Activated T-cell treated with anti-CD3 and anti-CD28 coated beads, Interleukin-2, amount 50 U/mL, for 24 hours (primary cell): ENCODE results near the gene P3H3.

Experiments used
- DNase-seq: peaks from one replicate; pipeline ENCODE4 v3.0.0-alpha.2; 2020
- H3K27ac Mint-ChIP-seq: 2 replicates; pipeline ENCODE4 v1.8.0; 2020; ENCODE audit warnings: mild to moderate bottlenecking, mixed read lengths
- H3K27me3 Mint-ChIP-seq: 2 replicates; pipeline ENCODE4 v1.8.0; 2020; ENCODE audit warnings: mixed read lengths
- H3K36me3 Mint-ChIP-seq: 2 replicates; pipeline ENCODE4 v1.8.0; 2020; ENCODE audit warnings: low read depth, mixed read lengths
- H3K4me1 Mint-ChIP-seq: 2 replicates; pipeline ENCODE4 v1.8.0; 2020; ENCODE audit warnings: low read depth, mixed read lengths
- H3K4me3 Mint-ChIP-seq: 2 replicates; pipeline ENCODE4 v1.8.0; 2020; ENCODE audit warnings: mild to moderate bottlenecking, moderate library complexity, mixed read lengths
- H3K9me3 Mint-ChIP-seq: 2 replicates; pipeline ENCODE4 v1.8.0; 2020; ENCODE audit warnings: mixed read lengths

The P3H3 gene

DNA sequence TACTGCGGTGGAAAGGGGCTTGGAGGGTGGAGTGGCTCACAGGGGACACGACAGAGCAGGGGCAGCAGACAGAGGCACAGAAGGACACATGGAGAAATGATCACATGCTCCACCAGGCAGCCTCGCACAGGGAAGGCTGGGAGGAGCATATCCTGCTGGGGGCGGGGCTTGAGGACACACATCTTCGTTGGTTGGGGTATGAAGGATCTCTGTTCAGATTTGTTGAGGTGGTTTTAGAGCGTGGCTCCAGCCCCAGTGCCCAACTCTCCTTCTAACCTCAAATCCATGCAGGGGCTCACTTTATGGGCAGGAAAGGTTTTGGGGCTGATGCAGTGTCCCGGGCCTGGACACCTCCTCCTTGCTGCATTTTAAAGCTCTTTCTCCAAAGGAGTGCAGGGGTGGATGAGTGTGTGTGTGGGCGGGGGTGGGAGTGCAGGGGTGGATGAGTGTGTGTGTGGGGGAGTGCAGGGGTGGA is 733 bp upstream of the P3H3 start:
- peak; percentile 71 for DNase-seq
- H3K36me3 Mint-ChIP-seq = no peaks in the 10 kb centered on the region
- peak overlapping the region; percentile 39 for H3K4me3 Mint-ChIP-seq
- peak overlapping the region; percentile 2 for H3K27ac Mint-ChIP-seq
- peaks cover 70% of the 10 kb centered on the region for H3K27me3 Mint-ChIP-seq
- H3K4me1 Mint-ChIP-seq = peaks cover 23% of the 10 kb centered on the region
- H3K9me3 Mint-ChIP-seq = no peaks in the 10 kb centered on the region

DNA sequence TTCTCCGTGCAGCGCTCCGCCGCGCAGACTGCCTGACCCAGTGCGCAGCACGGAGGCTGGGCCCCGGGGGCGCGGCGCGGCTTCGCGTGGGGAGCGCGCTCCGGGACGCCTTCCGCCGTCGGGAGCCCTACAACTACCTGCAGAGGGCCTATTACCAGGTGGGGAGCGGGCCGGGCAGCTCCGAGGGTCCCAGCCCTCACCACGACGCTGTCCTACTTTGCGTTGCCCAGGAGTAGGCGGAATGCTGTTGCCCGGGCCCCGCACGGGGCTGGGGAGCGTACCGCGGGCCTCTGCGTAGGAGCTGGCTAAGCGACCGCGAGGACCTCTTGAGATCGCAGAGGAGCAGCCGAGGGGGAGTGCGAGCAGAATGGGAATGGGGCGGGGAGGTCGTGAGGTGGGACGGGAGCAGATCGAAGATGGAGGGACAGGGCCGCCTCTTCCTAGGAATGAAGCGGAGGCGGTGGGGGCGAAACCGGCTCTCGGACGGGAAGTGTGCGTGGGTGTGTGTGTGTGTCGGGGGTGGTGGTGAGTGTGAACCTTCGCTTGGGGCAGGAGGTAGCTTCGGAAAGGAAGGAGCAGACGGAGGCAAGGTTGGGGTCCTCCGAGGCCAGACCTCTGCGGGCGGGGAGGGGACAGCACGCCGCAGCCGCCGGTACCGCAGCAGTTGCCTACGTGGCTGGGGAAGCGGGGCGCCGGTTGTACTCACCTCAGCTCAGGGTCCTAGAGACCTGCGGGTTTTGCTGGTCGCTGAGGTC is 751 bp downstream of the P3H3 start:
- Mint-ChIP-seq H3K27ac (peak overlapping the region; percentile 57), H3K9me3 (no peaks in the 10 kb centered on the region), H3K4me1 (peaks cover 23% of the 10 kb centered on the region), H3K36me3 (no peaks in the 10 kb centered on the region), H3K4me3 (peak overlapping the region; percentile 78), H3K27me3 (peaks cover 56% of the 10 kb centered on the region)
- DNase-seq = peak; percentile 73

DNA sequence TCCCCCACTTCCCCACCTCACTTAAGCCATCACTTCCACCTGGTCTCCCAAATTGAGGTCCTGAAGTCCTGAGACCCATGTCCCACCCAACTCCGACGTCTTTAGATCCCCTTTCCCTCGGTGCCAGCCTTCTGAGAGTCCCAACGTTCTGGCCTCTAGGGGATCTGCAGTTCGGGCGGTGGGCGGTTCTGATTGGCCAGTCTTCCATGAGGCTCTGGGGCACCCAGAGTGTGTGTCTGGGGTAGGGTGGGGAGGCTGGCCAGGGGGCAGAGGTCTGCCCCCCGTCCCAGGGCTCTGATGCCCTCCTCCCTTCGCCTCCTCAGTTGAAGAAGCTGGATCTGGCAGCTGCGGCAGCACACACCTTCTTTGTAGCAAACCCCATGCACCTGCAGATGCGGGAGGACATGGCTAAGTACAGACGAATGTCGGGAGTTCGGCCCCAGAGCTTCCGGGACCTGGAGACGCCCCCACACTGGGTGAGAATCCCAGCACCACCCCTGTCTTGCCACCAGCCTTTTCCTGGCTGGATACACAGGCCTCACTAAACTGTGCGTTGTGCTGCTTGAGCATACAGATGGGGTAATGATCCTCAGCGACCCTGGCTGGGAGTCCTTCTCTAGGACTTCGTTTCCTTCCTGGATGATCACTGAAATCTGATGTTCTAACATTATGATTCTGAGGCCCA is 1.5 kb downstream of the P3H3 start:
- H3K4me1 Mint-ChIP-seq = peaks cover 27% of the 10 kb centered on the region
- no peak for DNase-seq
- H3K27me3 Mint-ChIP-seq = peaks cover 51% of the 10 kb centered on the region
- H3K9me3 Mint-ChIP-seq = no peaks in the 10 kb centered on the region
- H3K27ac Mint-ChIP-seq = no peak overlapping the region
- no peaks in the 10 kb centered on the region for H3K36me3 Mint-ChIP-seq
- H3K4me3 Mint-ChIP-seq = peak overlapping the region; percentile 78

DNA sequence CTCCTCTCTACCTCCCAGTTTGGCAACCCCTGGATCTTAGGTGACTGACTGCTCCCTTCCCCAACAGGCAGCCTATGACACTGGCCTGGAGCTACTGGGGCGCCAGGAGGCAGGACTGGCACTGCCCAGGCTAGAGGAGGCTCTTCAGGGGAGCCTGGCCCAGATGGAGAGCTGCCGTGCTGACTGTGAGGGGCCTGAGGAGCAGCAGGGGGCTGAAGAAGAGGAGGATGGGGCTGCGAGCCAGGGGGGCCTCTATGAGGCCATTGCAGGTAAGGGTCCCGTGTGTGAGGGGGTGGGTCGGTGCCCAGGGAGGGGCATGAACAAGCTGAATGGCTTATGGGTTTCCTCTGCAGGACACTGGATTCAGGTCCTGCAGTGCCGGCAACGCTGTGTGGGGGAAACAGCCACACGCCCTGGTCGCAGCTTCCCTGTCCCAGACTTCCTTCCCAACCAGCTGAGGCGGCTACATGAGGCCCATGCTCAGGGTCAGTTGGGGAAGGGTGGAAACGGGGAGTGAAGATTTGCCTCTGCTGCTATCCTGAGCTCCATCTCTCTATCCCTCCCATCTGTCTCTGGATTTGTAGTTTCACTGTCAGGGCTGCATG is 2.2 kb downstream of the P3H3 start:
- Mint-ChIP-seq H3K27me3 (peaks cover 44% of the 10 kb centered on the region), H3K4me1 (peaks cover 27% of the 10 kb centered on the region), H3K9me3 (no peaks in the 10 kb centered on the region), H3K36me3 (no peaks in the 10 kb centered on the region), H3K4me3 (no peak overlapping the region), H3K27ac (no peak overlapping the region)
- no peak for DNase-seq

DNA sequence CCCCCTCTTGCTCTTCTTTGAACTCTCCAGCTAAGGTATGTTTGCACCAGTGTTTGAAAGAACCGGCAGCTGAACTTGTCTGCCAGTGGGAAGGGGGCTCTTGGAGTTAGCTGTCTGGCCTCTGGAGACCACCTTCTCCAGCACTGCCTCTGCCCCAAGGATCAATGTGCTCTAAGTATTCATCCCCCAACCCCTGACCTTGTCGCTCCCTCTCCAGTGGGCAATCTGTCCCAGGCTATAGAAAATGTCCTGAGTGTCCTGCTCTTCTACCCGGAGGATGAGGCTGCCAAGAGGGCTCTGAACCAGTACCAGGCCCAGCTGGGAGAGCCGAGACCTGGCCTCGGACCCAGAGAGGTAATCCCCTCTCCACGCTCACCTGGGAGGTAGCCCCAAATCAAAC is 2.8 kb downstream of the P3H3 start:
- no peak for DNase-seq
- Mint-ChIP-seq H3K4me1 (peaks cover 27% of the 10 kb centered on the region), H3K36me3 (no peaks in the 10 kb centered on the region), H3K27ac (no peak overlapping the region), H3K9me3 (no peaks in the 10 kb centered on the region), H3K4me3 (no peak overlapping the region), H3K27me3 (peaks cover 40% of the 10 kb centered on the region)

DNA sequence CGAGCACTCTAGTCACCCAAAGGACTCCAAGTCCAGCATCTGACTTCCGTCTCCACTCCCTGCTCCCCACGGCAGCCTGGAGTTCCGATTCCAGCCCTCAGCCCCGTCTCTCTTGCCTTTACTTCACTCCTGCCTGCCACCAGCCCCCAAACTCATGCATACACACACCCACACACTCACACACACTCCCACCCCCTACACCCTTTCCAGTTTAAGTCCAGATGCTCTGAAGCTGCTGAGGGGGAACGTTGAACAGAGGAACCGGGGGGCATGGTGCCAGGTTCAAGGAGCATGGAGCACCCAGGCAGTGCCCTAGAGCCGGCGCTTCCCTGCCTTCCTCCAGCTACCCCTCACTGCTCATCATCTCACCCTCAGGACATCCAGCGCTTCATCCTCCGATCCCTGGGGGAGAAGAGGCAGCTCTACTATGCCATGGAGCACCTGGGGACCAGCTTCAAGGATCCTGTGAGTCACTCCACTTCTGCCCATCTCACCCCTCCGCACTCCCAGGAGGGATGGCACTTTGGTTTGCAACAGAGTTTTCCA is 3.3 kb downstream of the P3H3 start:
- H3K27me3 Mint-ChIP-seq = peaks cover 35% of the 10 kb centered on the region
- H3K9me3 Mint-ChIP-seq = no peaks in the 10 kb centered on the region
- no peak for DNase-seq
- H3K36me3 Mint-ChIP-seq = no peaks in the 10 kb centered on the region
- peaks cover 27% of the 10 kb centered on the region for H3K4me1 Mint-ChIP-seq
- H3K27ac Mint-ChIP-seq = no peak overlapping the region
- no peak overlapping the region for H3K4me3 Mint-ChIP-seq

DNA sequence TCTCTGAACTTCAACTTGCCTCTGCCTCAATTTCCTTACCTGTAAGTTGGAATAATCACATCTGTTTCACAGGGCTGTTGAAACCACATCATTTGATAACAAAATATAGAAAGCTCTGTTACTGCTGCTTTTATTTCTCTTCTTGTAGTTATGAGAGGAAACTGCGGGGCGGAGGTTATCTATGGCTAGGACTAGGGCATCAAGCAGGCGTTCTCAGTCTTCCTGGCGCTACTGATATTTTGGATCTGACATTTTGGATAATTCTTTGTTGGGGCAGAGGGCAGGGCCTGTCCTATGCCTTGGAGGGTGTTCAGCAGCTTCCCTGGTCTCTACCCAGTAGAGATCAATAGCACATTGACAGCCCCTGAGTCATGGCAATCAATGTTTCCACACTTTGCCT is 3.9 kb downstream of the P3H3 start:
- DNase-seq = no peak
- Mint-ChIP-seq H3K4me3 (no peak overlapping the region), H3K36me3 (no peaks in the 10 kb centered on the region), H3K9me3 (no peaks in the 10 kb centered on the region), H3K27me3 (peaks cover 28% of the 10 kb centered on the region), H3K27ac (no peak overlapping the region), H3K4me1 (peaks cover 27% of the 10 kb centered on the region)

DNA sequence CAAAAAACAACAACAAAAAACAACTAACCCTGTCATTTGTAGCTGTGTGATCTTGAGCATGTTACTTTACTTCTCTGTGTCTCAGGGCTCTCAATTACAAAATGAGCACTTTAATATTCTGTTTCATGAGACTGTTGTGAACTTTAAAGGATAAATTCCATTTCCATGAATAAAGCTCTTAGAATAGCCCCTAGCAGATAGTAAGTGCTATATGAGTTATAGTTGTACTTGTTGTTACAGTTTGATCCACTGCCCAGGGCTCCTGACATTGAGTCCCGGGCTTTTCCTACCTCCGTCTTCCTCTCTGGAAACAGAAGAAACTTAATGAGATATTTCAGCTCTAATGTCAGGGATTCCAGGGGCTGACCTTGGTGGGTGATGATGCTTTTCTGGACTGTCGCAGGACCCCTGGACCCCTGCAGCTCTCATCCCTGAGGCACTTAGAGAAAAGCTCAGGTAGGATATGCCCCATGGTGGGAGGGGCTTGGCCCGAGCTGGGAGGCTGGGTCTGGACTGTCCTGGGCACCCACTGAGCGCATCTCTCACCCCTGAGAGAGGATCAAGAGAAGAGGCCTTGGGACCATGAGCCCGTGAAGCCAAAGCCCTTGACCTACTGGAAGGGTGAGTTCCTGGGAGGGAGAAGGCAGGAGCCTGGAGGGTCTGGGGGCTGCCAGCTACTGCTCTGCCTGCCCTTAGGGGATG is 5.1 kb downstream of the P3H3 start:
- H3K36me3 Mint-ChIP-seq = no peaks in the 10 kb centered on the region
- H3K4me3 Mint-ChIP-seq = no peak overlapping the region
- no peak overlapping the region for H3K27ac Mint-ChIP-seq
- H3K4me1 Mint-ChIP-seq = peaks cover 19% of the 10 kb centered on the region
- DNase-seq = no peak
- H3K9me3 Mint-ChIP-seq = no peaks in the 10 kb centered on the region
- H3K27me3 Mint-ChIP-seq = peaks cover 20% of the 10 kb centered on the region

DNA sequence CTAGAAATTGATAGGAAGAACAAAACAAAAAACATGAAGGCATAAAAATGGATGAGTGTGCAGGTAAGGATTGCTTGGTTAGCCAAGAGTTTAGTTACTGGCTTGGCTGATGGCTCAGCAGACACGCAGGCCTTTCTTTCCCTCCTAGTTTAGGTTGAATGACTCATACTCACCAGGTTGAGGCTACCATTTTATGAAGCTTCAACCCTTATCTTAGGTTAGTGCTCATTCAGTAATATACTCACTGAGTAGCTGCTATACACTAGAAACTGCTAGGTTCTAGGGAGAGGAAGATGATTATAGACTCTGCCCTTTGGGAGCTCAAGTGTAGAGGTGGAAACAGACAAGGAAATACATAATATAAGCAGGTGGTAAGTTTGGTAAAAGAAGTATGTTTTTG is 6.0 kb downstream of the P3H3 start:
- H3K36me3 Mint-ChIP-seq = no peaks in the 10 kb centered on the region
- H3K4me3 Mint-ChIP-seq = no peak overlapping the region
- DNase-seq = no peak
- no peaks in the 10 kb centered on the region for H3K9me3 Mint-ChIP-seq
- peaks cover 14% of the 10 kb centered on the region for H3K4me1 Mint-ChIP-seq
- peaks cover 15% of the 10 kb centered on the region for H3K27me3 Mint-ChIP-seq
- no peak overlapping the region for H3K27ac Mint-ChIP-seq

DNA sequence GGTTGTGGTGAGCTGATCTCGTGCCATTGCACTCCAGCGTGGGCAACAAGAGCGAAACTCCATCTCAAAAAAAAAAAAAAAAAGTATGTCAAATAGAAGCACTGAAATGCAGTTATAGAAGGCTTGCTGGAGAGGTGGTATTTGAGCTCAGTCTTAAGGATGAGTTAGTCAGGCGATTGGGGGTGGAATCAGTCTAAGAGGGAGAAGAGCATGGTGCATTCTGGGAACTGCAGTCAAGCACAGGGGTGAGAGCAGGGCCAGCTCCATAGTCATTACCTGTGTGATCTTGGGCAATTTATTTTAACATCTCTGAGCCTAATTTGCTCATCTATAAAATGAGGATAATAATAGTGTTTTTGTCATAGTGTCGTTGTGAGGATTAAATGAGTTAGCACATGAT is 6.7 kb downstream of the P3H3 start:
- peaks cover 9% of the 10 kb centered on the region for H3K4me1 Mint-ChIP-seq
- no peaks in the 10 kb centered on the region for H3K36me3 Mint-ChIP-seq

DNA sequence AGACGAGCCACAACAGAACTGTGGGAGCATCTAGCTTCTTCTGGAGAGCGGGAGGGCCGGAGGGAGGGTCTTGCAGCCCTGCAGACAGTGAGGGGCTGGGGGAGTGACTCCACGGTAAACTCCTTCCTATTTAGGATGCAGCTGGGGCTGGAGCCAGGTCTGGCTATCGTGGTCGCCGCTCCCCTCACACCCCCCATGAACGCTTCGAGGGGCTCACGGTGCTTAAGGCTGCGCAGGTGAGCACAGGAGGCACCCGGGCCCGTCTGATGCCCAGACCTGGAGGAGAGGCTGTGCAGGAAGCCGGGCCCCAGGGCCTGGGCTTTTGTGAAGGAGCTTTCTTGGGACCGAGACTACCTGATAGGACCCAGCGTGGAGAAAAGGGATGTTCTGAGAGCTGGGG is 8.6 kb downstream of the P3H3 start:
- no peak overlapping the region for H3K4me3 Mint-ChIP-seq
- no peaks in the 10 kb centered on the region for H3K36me3 Mint-ChIP-seq
- DNase-seq = no peak
- no peaks in the 10 kb centered on the region for H3K9me3 Mint-ChIP-seq
- H3K27ac Mint-ChIP-seq = no peak overlapping the region
- H3K27me3 Mint-ChIP-seq = no peaks in the 10 kb centered on the region
- H3K4me1 Mint-ChIP-seq = peaks cover 9% of the 10 kb centered on the region

More for the DNA sequence above, 6.7 kb downstream of the P3H3 start:
- Mint-ChIP-seq H3K27me3 (peaks cover 10% of the 10 kb centered on the region), H3K27ac (no peak overlapping the region), H3K9me3 (no peaks in the 10 kb centered on the region), H3K4me3 (no peak overlapping the region)
- DNase-seq = no peak

DNA sequence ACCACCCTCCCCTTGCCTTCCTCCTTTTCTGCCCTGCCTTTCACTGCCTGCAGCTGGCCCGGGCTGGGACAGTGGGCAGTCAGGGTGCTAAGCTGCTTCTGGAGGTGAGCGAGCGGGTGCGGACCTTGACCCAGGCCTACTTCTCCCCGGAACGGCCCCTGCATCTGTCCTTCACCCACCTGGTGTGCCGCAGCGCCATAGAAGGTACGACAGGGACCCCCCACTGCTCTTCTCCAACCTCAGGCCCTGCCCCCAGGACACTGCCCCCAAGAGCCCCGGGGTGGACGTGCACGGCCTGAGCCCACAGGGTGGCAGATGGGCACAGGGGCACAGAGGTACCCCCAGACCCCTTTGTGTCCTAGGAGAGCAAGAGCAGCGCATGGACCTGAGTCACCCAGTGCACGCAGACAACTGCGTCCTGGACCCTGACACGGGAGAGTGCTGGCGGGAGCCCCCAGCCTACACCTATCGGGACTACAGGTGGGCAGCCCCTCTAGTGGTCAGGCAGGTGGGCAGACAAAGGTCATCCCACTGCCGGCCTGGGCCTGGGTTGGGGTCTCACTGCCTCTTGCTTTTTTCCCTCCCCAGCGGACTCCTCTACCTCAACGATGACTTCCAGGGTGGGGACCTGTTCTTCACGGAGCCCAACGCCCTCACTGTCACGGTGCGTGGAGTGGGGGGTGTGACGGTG is 9.3 kb downstream of the P3H3 start:
- H3K27ac Mint-ChIP-seq = no peak overlapping the region
- no peak overlapping the region for H3K4me3 Mint-ChIP-seq
- no peaks in the 10 kb centered on the region for H3K27me3 Mint-ChIP-seq
- H3K9me3 Mint-ChIP-seq = no peaks in the 10 kb centered on the region
- H3K4me1 Mint-ChIP-seq = peaks cover 9% of the 10 kb centered on the region
- no peaks in the 10 kb centered on the region for H3K36me3 Mint-ChIP-seq
- no peak for DNase-seq

DNA sequence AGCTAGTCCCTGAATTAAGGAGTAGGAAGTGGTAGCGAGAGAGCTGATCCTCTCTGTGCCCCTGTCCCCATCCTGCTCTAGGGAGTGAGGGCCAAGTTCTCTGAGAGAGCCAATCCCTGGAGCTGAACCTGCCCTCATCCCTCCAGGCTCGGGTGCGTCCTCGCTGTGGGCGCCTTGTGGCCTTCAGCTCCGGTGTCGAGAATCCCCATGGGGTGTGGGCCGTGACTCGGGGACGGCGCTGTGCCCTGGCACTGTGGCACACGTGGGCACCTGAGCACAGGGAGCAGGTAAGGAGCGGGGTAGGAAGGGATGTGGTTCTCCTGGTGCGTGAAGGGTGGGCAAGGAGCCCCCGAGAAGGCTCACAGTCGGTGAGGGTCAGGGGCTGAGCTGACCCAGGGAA is 10.6 kb downstream of the P3H3 start:
- no peak overlapping the region for H3K4me3 Mint-ChIP-seq
- H3K36me3 Mint-ChIP-seq = no peaks in the 10 kb centered on the region
- H3K4me1 Mint-ChIP-seq = peaks cover 9% of the 10 kb centered on the region
- H3K27ac Mint-ChIP-seq = no peak overlapping the region
- no peaks in the 10 kb centered on the region for H3K27me3 Mint-ChIP-seq
- no peaks in the 10 kb centered on the region for H3K9me3 Mint-ChIP-seq
- no peak for DNase-seq
